HG03354 (cell line): ENCODE measurements around the gene ZNF763.
"Not testable (repeated sequence)": the region's sequence is repeated elsewhere in the genome, so short reads cannot be mapped to it uniquely, and the experiment has no call there.

ENCODE experiments used
- ATAC-seq: cut with Tn5 transposase; IDR thresholded peaks from one replicate; pipeline ENCODE4 v1.9.1; 2021; ENCODE audit warnings: mild to moderate bottlenecking; ENCODE audit not compliant: unreplicated experiment, poor library complexity, severe bottlenecking

ZNF763 gene

GRCh38 chr19:11964858-11965645 lies at the start of gene ZNF763:
ZNF763 (plus strand) TSS chr19:11965040; CDS start chr19:11965209, 169 bp downstream.
- peak; percentile 89 for ATAC-seq

DNA sequence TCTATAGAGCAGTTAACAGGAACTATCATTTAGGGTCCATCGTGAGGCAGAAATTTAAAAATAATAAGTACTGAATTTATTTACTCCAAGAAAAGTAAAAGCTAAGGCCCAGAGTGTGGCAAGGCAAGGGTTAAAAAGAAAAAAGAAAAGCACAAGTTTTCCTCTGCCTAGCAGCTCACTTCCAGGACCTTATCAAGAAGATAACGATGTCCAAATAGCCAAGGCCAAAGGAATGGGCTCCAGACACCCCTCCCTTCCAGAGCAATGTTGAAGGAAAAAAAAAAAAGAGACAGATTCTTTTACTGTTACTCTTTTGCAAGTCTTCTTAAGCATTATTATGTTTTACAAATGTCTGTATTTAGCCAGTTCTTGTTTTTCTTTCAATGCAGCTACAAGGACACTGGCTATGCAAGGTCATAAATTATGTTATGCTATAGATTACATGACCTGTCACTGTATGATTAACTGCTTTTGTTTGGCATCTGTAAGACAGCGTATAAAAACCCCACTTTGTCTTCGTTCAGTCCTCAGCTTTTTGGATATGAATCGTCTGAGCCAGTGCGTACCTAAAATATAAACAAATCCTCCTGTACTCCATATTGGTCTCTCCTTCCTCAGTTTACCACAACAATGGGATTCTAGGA lies 42.9 kb upstream of the ZNF763 start:
- ATAC-seq: no peak

- peak; percentile 87 for ATAC-seq
These were observed 39.8 kb upstream of the ZNF763 start, which contains the start of gene ZNF700 for GRCh38 chr19:11924886-11925650. ZNF700 (plus strand) TSS chr19:11925107; CDS start chr19:11925211, 104 bp downstream.

GRCh38 chr19:11925651-11926187 lies 39.1 kb upstream of the ZNF763 start:
- ATAC-seq: not testable (repeated sequence)

GRCh38 chr19:11927227-11927626 lies 37.6 kb upstream of the ZNF763 start:
- ATAC-seq: no peak

GRCh38 chr19:11931051-11931450 lies 33.8 kb upstream of the ZNF763 start:
- ATAC-seq: no peak

DNA sequence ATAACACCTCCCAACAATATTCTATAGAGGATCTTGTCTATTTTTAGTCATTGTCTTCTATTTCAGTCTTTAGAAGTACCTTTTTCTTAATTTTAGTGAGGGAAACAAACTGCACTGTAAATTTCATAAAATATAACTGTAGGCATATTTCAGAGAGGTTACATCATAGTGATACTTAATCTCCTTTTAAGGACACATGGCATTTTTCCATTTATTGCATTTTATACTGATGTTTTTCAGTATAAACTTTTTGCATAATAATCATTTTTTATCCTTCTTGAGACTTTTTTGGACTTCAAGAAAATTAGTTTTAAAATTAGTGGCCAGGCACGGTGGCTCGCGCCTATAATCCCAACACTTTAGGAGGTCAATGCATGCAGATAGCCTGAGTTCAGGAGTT lies 33.3 kb upstream of the ZNF763 start:
- no peak for ATAC-seq

DNA sequence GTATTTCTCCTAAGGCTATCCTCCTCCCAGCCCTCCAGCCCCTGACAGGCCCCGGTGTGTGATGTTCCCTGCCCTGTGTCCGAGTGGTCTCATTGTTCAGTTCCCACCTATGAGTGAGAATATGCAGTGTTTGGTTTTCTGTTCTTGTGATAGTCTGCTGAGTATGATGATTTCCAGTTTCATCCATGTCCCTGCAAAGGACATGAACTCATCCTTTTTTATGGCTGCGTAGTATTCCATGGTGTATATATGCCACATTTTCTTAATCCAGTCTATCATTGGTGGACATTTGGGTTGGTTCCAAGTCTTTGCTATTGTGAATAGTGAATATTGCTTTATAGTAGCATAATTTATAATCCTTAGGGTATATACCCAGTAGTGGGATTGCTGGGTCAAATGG lies 29.0 kb upstream of the ZNF763 start:
- not testable (repeated sequence) for ATAC-seq

DNA sequence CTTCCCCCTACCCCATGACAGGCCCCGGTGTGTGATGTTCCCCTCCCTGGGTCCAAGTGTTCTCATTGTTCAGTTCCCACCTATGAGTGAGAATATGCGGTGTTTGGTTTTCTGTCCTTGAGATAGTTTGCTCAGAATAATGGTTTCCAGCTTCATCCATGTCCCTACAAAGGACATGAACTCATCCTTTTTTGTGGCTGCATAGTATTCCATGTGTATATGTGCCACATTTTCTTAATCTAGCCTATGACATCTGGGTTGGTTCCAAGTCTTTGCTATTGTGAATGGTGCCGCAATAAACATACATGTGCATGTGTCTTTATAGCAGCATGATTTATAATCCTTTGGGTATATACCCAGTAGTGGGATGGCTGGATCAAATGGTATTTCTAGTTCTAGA lies 26.5 kb upstream of the ZNF763 start:
- ATAC-seq: not testable (repeated sequence)

GRCh38 chr19:11941361-11941887 lies 23.4 kb upstream of the ZNF763 start:
- ATAC-seq: not testable (repeated sequence)

- ATAC-seq: no peak
These were observed 22.6 kb upstream of the ZNF763 start for GRCh38 chr19:11942008-11942842.

GRCh38 chr19:11942843-11943108 lies 22.1 kb upstream of the ZNF763 start:
- ATAC-seq: no peak

DNA sequence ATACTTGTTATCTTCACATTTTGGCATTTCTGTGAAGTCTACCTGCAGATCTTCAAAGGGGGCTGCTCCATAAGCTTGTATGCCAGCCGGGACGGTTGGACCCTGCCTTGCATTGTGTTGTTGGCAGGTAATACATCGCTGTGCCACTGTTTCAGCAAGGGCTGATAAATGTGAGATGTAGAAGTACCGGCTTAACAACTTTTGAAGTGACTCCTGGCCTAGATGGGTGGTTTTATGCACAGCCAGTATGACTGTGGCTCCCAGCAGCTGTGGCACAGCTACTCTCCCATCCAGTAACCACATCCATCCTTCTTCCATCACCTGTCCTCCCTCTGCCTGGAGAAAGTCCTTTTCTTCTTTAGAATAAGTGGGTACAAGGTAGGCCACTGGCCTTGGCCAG lies 20.2 kb upstream of the ZNF763 start:
- ATAC-seq: no peak

GRCh38 chr19:11948646-11949045 lies 16.2 kb upstream of the ZNF763 start:
- ATAC-seq: no peak

DNA sequence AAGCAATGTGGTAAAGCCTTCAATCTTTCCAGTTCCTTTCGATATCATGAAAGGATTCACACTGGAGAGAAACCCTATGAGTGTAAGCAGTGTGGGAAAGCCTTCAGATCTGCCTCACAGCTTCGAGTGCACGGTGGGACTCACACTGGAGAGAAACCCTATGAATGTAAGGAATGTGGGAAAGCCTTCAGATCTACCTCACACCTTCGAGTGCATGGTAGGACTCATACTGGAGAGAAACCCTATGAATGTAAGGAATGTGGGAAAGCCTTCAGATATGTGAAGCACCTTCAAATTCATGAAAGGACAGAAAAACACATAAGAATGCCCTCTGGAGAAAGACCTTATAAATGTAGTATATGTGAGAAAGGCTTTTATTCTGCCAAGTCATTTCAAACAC lies 15.6 kb upstream of the ZNF763 start:
- no peak for ATAC-seq

- ATAC-seq: not testable (repeated sequence)
These were observed 15.2 kb upstream of the ZNF763 start for GRCh38 chr19:11949614-11950080.

GRCh38 chr19:11950312-11950711 lies 14.5 kb upstream of the ZNF763 start:
- no peak for ATAC-seq

GRCh38 chr19:11963566-11964355 lies 1.1 kb upstream of the ZNF763 start:
- ATAC-seq: peak; percentile 38

- no peak for ATAC-seq
These were observed 363 bp upstream of the ZNF763 start for GRCh38 chr19:11964496-11964857.
